H9 (cell line): ENCODE measurements around the gene SOD1. TPM values are rescaled to one million over a fixed set of nuclear protein-coding genes. Genes with fewer than 3 reads are reported as not detected.

Experiments used
- DNase-seq: peaks from one replicate; pipeline ENCODE4 v3.0.0-alpha.2; 2017
- H2AFZ ChIP-seq: one replicate; pipeline ENCODE4 v1.6.1; 2013; ENCODE audit warnings: mild to moderate bottlenecking, low read length, control low read depth, moderate library complexity
- H2AK5ac ChIP-seq: 2 replicates; pipeline ENCODE4 v1.6.1; 2013; ENCODE audit warnings: low read length, control low read depth, mixed read lengths; ENCODE audit not compliant: insufficient read length
- H2BK120ac ChIP-seq: one replicate; pipeline ENCODE4 v1.6.1; 2013; ENCODE audit warnings: low read depth, mild to moderate bottlenecking, low read length, control low read depth, inconsistent platforms; ENCODE audit not compliant: poor library complexity, severe bottlenecking
- H2BK12ac ChIP-seq: 2 replicates; pipeline ENCODE4 v1.6.1; 2013; ENCODE audit warnings: low read length, control low read depth, mixed read lengths, low read depth; ENCODE audit not compliant: insufficient read length
- H2BK15ac ChIP-seq: 2 replicates; pipeline ENCODE4 v1.6.1; 2013; ENCODE audit warnings: low read depth, low read length, control low read depth
- H2BK20ac ChIP-seq: one replicate; pipeline ENCODE4 v1.6.1; 2013; ENCODE audit warnings: low read depth, mild to moderate bottlenecking, low read length, control low read depth, inconsistent platforms; ENCODE audit not compliant: poor library complexity, severe bottlenecking
- H2BK5ac ChIP-seq: 2 replicates; pipeline ENCODE4 v1.6.1; 2013; ENCODE audit warnings: low read length, control low read depth, mixed read lengths; ENCODE audit not compliant: insufficient read length
- H3K14ac ChIP-seq: 2 replicates; pipeline ENCODE4 v1.6.1; 2013; ENCODE audit warnings: low read length, control low read depth; ENCODE audit not compliant: insufficient read depth
- H3K18ac ChIP-seq: 2 replicates; pipeline ENCODE4 v1.6.1; 2013; ENCODE audit warnings: low read depth, mild to moderate bottlenecking, mixed read lengths, low read length, control low read depth; ENCODE audit not compliant: insufficient read length
- H3K23ac ChIP-seq: 2 replicates; pipeline ENCODE4 v1.6.1; 2013; ENCODE audit warnings: low read length, control low read depth, mixed read lengths, low read depth; ENCODE audit not compliant: insufficient read length
- H3K23me2 ChIP-seq: 2 replicates; pipeline ENCODE4 v1.6.1; 2013; ENCODE audit warnings: low read depth, mild to moderate bottlenecking, mixed read lengths, low read length, control low read depth; ENCODE audit not compliant: insufficient read length, poor library complexity, severe bottlenecking
- H3K27ac ChIP-seq: 2 replicates; pipeline ENCODE4 v1.5.1; 2013; ENCODE audit warnings: low read length, control low read depth, mixed read lengths, low read depth; ENCODE audit not compliant: insufficient read length
- H3K27me3 ChIP-seq: 2 replicates; pipeline ENCODE4 v1.6.1; 2013; ENCODE audit warnings: low read length, control low read depth, inconsistent platforms; ENCODE audit not compliant: insufficient read depth
- H3K4ac ChIP-seq: 2 replicates; pipeline ENCODE4 v1.6.1; 2013; ENCODE audit warnings: low read depth, mild to moderate bottlenecking, control low read depth, inconsistent platforms, low read length, moderate library complexity
- H3K4me1 ChIP-seq: 2 replicates; pipeline ENCODE4 v1.6.1; 2013; ENCODE audit warnings: low read length, control low read depth, inconsistent platforms; ENCODE audit not compliant: insufficient read depth
- H3K4me2 ChIP-seq: 2 replicates; pipeline ENCODE4 v1.6.1; 2013; ENCODE audit warnings: low read length, control low read depth, mixed read lengths; ENCODE audit not compliant: insufficient read length, insufficient read depth
- H3K56ac ChIP-seq: 2 replicates; pipeline ENCODE4 v1.6.1; 2013; ENCODE audit warnings: low read depth, mild to moderate bottlenecking, mixed read lengths, low read length, control low read depth; ENCODE audit not compliant: insufficient read length
- H3K79me1 ChIP-seq: 2 replicates; pipeline ENCODE4 v1.6.1; 2013; ENCODE audit warnings: low read depth, mild to moderate bottlenecking, moderate library complexity, low read length, control low read depth, inconsistent platforms; ENCODE audit not compliant: insufficient read depth, poor library complexity, severe bottlenecking
- H3K79me2 ChIP-seq: 2 replicates; pipeline ENCODE4 v1.6.1; 2013; ENCODE audit warnings: low read length, control low read depth, inconsistent platforms; ENCODE audit not compliant: insufficient read depth
- H3K9ac ChIP-seq: 2 replicates; pipeline ENCODE4 v1.6.1; 2013; ENCODE audit warnings: low read length, control low read depth, mixed read lengths; ENCODE audit not compliant: insufficient read length; ENCODE audit errors: extremely low read depth
- H3K9me3 ChIP-seq: one replicate; pipeline ENCODE4 v1.6.1; 2013; ENCODE audit warnings: low read depth, low read length, inconsistent platforms; ENCODE audit not compliant: control insufficient read depth
- H3T11ph ChIP-seq: one replicate; pipeline ENCODE4 v1.6.1; 2013; ENCODE audit warnings: mild to moderate bottlenecking, low read length, control low read depth, inconsistent platforms
- H4K20me1 ChIP-seq: one replicate; pipeline ENCODE4 v1.6.1; 2013; ENCODE audit not compliant: control insufficient read depth, insufficient read length, insufficient read depth
- H4K5ac ChIP-seq: 2 replicates; pipeline ENCODE4 v1.6.1; 2013; ENCODE audit warnings: low read depth, mild to moderate bottlenecking, mixed read lengths, low read length, control low read depth; ENCODE audit not compliant: insufficient read length
- H4K8ac ChIP-seq: replicated peaks from 2 replicates; pipeline ENCODE4 v1.6.1; 2013; ENCODE audit warnings: low read length, control low read depth, mixed read lengths, low read depth; ENCODE audit not compliant: insufficient read length
- H4K91ac ChIP-seq: 2 replicates; pipeline ENCODE4 v1.6.1; 2013; ENCODE audit warnings: low read depth, mild to moderate bottlenecking, moderate library complexity, mixed read lengths, low read length, control low read depth; ENCODE audit not compliant: insufficient read length
- H3K27ac Mint-ChIP-seq, 3 experiments: 2 replicates in 2 of 3; 3 replicates in 1 of 3; pipeline ENCODE4 v1.8.0; 2020 to 2021; ENCODE audit warnings: mixed read lengths in 3 of 3, mild to moderate bottlenecking in 1 of 3, moderate library complexity in 1 of 3
- H3K27me3 Mint-ChIP-seq: 2 replicates; pipeline ENCODE4 v1.8.0; 2021; ENCODE audit warnings: low read depth, mild to moderate bottlenecking, moderate library complexity, mixed read lengths
- H3K36me3 Mint-ChIP-seq, 3 experiments: 2 replicates in 2 of 3; 3 replicates in 1 of 3; pipeline ENCODE4 v1.8.0; 2020 to 2021; ENCODE audit warnings: low read depth in 3 of 3, mixed read lengths in 3 of 3; ENCODE audit not compliant: insufficient read depth in 1 of 3
- H3K4me1 Mint-ChIP-seq, 2 experiments: 2 replicates each; pipeline ENCODE4 v1.8.0; 2020; ENCODE audit warnings: mixed read lengths in 2 of 2
- H3K4me3 Mint-ChIP-seq, 2 experiments: 2 replicates in 1 of 2; 3 replicates in 1 of 2; pipeline ENCODE4 v1.8.0; 2020 to 2021; ENCODE audit warnings: mild to moderate bottlenecking in 2 of 2, mixed read lengths in 2 of 2, moderate library complexity in 1 of 2
- H3K9me3 Mint-ChIP-seq, 2 experiments: 2 replicates in 1 of 2; 3 replicates in 1 of 2; pipeline ENCODE4 v1.8.0; 2020; ENCODE audit warnings: mild to moderate bottlenecking in 2 of 2, mixed read lengths in 2 of 2, moderate library complexity in 1 of 2
- WGBS: extraction: QIAGEN DNeasy Blood & Tissue Kit; methylation state at CpG from one replicate; pipeline ENCODE4 v1.1.7; 2013; ENCODE audit warnings: missing lambda C conversion rate, low lambda C conversion rate, mixed read lengths; ENCODE audit not compliant: insufficient read length; ENCODE audit errors: extremely low coverage; 5-methylcytosine and 5-hydroxymethylcytosine counted together
- total RNA-seq: library from RNA; stranded (reverse); gene quantifications from 2 replicates; pipeline ENCODE4 v1.2.1, GENCODE V29; 2021
- TF ChIP-seq, protein P1 (sequence below): fragments of 200-600 bp; sonication (generic); conservative IDR thresholded peaks from 3 replicates; pipeline ENCODE4 v1.8.0; 2021; ENCODE audit warnings: antibody characterized with exemption, mild to moderate bottlenecking

SOD1 gene
- total RNA-seq, 1 experiment from 2014 or later = 201 TPM

DNA sequence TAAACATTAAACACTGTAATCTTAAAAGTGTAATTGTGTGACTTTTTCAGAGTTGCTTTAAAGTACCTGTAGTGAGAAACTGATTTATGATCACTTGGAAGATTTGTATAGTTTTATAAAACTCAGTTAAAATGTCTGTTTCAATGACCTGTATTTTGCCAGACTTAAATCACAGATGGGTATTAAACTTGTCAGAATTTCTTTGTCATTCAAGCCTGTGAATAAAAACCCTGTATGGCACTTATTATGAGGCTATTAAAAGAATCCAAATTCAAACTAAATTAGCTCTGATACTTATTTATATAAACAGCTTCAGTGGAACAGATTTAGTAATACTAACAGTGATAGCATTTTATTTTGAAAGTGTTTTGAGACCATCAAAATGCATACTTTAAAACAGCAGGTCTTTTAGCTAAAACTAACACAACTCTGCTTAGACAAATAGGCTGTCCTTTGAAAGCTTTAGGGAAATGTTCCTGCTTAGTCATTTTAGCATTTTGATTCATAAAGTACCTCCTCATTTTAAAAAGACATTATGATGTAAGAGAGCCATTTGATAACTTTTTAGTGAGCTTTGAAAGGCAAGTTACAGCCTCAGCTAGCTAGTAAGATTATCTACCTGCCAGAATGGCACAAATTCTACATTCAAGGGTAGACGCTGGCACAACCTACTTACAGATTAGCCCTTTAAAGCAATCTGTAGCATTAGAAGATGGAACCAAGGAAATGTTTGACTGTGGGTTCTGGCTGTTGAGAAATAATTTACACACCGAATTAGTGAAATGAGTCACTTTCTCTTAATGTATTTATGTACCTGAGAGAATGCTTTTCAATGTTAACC is 9.4 kb downstream of the SOD1 start:
- H4K20me1 ChIP-seq = no peaks in the 10 kb centered on the region
- H3K4me3 Mint-ChIP-seq = no peak overlapping the region
- H3K27ac ChIP-seq = no peak overlapping the region
- H3K36me3 Mint-ChIP-seq = peaks cover 20 to 38% (median 37%) of the 10 kb centered on the region in 3 experiments; a peak in 6 of 7 replicates
- H3K4me1 Mint-ChIP-seq = peaks cover 40 to 49% of the 10 kb centered on the region in 2 experiments
- H2BK15ac ChIP-seq = no peak overlapping the region
- H3K23ac ChIP-seq = no peak overlapping the region
- no peaks in the 10 kb centered on the region for H3K79me1 ChIP-seq
- no peak overlapping the region for H4K5ac ChIP-seq
- H4K91ac ChIP-seq = no peak overlapping the region
- H3K27ac Mint-ChIP-seq = peak overlapping the region in 1 of 3 experiments; percentile 91; a peak in 2 of 7 replicates
- H3K27me3 Mint-ChIP-seq = no peaks in the 10 kb centered on the region
- H3K4ac ChIP-seq = no peak overlapping the region
- no peak overlapping the region for H3K18ac ChIP-seq
- DNase-seq = no peak
- H3K27me3 ChIP-seq = no peaks in the 10 kb centered on the region
- no CpG with 5 or more reads among the region's 2 CpGs for WGBS
- H3K4me1 ChIP-seq = no peaks in the 10 kb centered on the region
- TF ChIP-seq, protein P1, sequence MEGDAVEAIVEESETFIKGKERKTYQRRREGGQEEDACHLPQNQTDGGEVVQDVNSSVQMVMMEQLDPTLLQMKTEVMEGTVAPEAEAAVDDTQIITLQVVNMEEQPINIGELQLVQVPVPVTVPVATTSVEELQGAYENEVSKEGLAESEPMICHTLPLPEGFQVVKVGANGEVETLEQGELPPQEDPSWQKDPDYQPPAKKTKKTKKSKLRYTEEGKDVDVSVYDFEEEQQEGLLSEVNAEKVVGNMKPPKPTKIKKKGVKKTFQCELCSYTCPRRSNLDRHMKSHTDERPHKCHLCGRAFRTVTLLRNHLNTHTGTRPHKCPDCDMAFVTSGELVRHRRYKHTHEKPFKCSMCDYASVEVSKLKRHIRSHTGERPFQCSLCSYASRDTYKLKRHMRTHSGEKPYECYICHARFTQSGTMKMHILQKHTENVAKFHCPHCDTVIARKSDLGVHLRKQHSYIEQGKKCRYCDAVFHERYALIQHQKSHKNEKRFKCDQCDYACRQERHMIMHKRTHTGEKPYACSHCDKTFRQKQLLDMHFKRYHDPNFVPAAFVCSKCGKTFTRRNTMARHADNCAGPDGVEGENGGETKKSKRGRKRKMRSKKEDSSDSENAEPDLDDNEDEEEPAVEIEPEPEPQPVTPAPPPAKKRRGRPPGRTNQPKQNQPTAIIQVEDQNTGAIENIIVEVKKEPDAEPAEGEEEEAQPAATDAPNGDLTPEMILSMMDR = no peak
- no peaks in the 10 kb centered on the region for H3K79me2 ChIP-seq
- no peak overlapping the region for H3K4me2 ChIP-seq
- no peak overlapping the region for H4K8ac ChIP-seq
- no peak overlapping the region for H2BK12ac ChIP-seq
- no peaks in the 10 kb centered on the region for H3K23me2 ChIP-seq
- H2BK20ac ChIP-seq = no peak overlapping the region
- no peak overlapping the region for H2BK120ac ChIP-seq
- no peak overlapping the region for H3K56ac ChIP-seq
- H3K14ac ChIP-seq = no peak overlapping the region
- no peaks in the 10 kb centered on the region for H3K9me3 Mint-ChIP-seq
- H3K9me3 ChIP-seq = no peaks in the 10 kb centered on the region
- no peak overlapping the region for H3K9ac ChIP-seq
- no peak overlapping the region for H2AFZ ChIP-seq
- H3T11ph ChIP-seq = no peak overlapping the region
- H2BK5ac ChIP-seq = no peak overlapping the region
- no peak overlapping the region for H2AK5ac ChIP-seq
